ENCODE results near the gene CHST8. TPM values are rescaled to one million over a fixed set of nuclear protein-coding genes. Genes with fewer than 3 reads are reported as not detected.

The CHST8 gene
- total RNA-seq, 1 experiment from 2014 or later: not detected

GRCh38 chr19:33777351-33777750 lies 155.6 kb downstream of the CHST8 start:
- no TSS peak for BruUV-seq (replicated peaks)
- no peaks in the 10 kb centered on the region for H3K36me3 Mint-ChIP-seq (ENCODE audit: insufficient read depth, unreplicated experiment)
- peaks cover 6% of the 10 kb centered on the region for H3K4me1 Mint-ChIP-seq (ENCODE audit: insufficient read depth, unreplicated experiment)
- TF ChIP-seq CTCF (IDR thresholded peaks at IDR 0.05; ENCODE audit: unreplicated experiment): no peak
- H3K9me3 Mint-ChIP-seq (ENCODE audit: unreplicated experiment): no peaks in the 10 kb centered on the region
- intact Hi-C loops (cut with micrococcal nuclease): loop anchor here (5.0 kb wide), 1 partner anchor 370 kb away; no protein-coding TSS in a partner anchor
- no peak for DNase-seq (ENCODE audit: unreplicated experiment)
- no peak overlapping the region for H3K27ac Mint-ChIP-seq (ENCODE audit: low read depth, unreplicated experiment)
- H3K4me3 Mint-ChIP-seq (ENCODE audit: unreplicated experiment): no peak overlapping the region
- peaks cover 32% of the 10 kb centered on the region for H3K27me3 Mint-ChIP-seq (ENCODE audit: insufficient read depth, unreplicated experiment)
- POLR2A ChIA-PET: interaction anchor here (1.0 kb wide), 1 partner anchor 319 kb away, joined by 4 read pairs; no protein-coding TSS in a partner anchor
- CTCF ChIA-PET: interaction anchor here (0.6 to 5.1 kb wide), 81 partner anchors 7 to 934 kb away, joined by 3 to 129 read pairs (median 5); partner anchors contain the start of gene KCTD15

DNA sequence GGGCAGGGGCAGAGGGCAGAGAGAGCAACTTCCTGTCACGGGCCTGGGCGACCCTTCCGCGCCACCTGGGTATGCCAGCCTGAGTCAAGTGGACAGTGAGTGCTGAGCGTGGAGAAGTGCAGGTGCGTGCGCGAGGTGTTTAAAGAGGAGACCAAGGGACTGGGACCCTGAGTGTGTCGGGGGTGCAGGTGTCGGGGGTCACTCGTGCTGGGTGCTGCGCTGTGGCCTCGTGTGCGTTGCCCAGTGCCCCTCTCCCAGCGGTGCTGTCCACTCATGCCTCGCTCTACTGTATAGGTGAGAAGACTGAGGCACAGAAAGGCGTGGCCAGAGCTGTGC lies 156.0 kb downstream of the CHST8 start:
- no peaks in the 10 kb centered on the region for H3K36me3 Mint-ChIP-seq (ENCODE audit: insufficient read depth, unreplicated experiment)
- DNase-seq (ENCODE audit: unreplicated experiment): no peak
- no peak for TF ChIP-seq CTCF (IDR thresholded peaks at IDR 0.05; ENCODE audit: unreplicated experiment)
- intact Hi-C loops (cut with micrococcal nuclease): loop anchor here (1.0 to 5.0 kb wide), 3 partner anchors 221 to 370 kb away; no protein-coding TSS in a partner anchor
- peaks cover 36% of the 10 kb centered on the region for H3K27me3 Mint-ChIP-seq (ENCODE audit: insufficient read depth, unreplicated experiment)
- ChIA-PET CTCF (interaction anchor here (0.6 to 5.1 kb wide), 86 partner anchors 8 to 934 kb away, joined by 3 to 129 read pairs (median 5); partner anchors contain the start of gene KCTD15), POLR2A (interaction anchor here (0.6 to 1.1 kb wide), 3 partner anchors 17 to 339 kb away, joined by 3 to 4 read pairs (median 4); no protein-coding TSS in a partner anchor)
- no TSS peak for BruUV-seq (replicated peaks)
- H3K27ac Mint-ChIP-seq (ENCODE audit: low read depth, unreplicated experiment): no peak overlapping the region
- no peak overlapping the region for H3K4me3 Mint-ChIP-seq (ENCODE audit: unreplicated experiment)
- H3K4me1 Mint-ChIP-seq (ENCODE audit: insufficient read depth, unreplicated experiment): peaks cover 6% of the 10 kb centered on the region
- no peaks in the 10 kb centered on the region for H3K9me3 Mint-ChIP-seq (ENCODE audit: unreplicated experiment)

DNA sequence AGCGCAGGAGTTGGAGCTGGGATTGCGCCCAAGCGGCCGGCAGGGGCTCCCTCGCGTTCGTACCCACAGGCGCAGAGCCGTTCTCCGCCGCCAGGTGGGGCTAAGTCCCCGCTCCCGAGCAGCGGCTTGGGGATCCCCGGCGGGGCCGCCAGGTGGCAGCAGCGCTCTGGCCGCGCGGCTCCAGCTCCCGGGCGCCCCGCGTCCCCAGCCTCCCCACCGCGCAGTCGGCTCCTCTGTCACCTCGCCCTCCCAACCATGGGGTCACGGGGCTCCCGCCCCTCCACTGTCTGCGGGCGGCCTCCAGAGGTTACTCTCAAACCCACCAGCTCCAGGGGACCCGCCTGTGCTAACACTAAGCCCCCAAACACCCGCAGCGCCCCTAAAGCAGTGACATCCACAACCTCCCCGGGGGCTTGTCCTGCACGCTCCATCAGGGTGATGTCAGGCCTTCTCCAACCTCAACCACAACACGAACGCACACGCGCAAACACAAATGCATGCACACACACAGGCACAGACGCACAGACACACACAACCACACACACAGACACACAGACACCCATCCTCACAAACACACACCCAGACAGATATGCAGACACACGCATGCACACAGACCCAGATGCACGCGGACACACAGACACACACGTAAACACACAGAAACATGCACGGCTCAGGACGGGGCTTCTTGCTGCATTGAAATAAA lies 156.5 kb downstream of the CHST8 start:
- intact Hi-C loops (cut with micrococcal nuclease): loop anchor here (1.0 to 5.0 kb wide), 3 partner anchors 220 to 369 kb away; no protein-coding TSS in a partner anchor
- peak; percentile 74 for DNase-seq (ENCODE audit: unreplicated experiment)
- Mint-ChIP-seq H3K4me3 (ENCODE audit: unreplicated experiment) (peak overlapping the region; percentile 4), H3K4me1 (ENCODE audit: insufficient read depth, unreplicated experiment) (peaks cover 6% of the 10 kb centered on the region), H3K27ac (ENCODE audit: low read depth, unreplicated experiment) (no peak overlapping the region), H3K36me3 (ENCODE audit: insufficient read depth, unreplicated experiment) (no peaks in the 10 kb centered on the region), H3K9me3 (ENCODE audit: unreplicated experiment) (no peaks in the 10 kb centered on the region), H3K27me3 (ENCODE audit: insufficient read depth, unreplicated experiment) (peaks cover 39% of the 10 kb centered on the region)
- BruUV-seq (replicated peaks): no TSS peak
- POLR2A ChIA-PET: interaction anchor here (0.6 to 1.1 kb wide), 3 partner anchors 17 to 339 kb away, joined by 3 to 4 read pairs (median 4); no protein-coding TSS in a partner anchor
- CTCF ChIA-PET: interaction anchor here (0.6 to 5.1 kb wide), 87 partner anchors 8 to 934 kb away, joined by 3 to 129 read pairs (median 4); partner anchors contain the start of gene KCTD15
- peak; percentile 100 for TF ChIP-seq CTCF (IDR thresholded peaks at IDR 0.05; ENCODE audit: unreplicated experiment)

DNA sequence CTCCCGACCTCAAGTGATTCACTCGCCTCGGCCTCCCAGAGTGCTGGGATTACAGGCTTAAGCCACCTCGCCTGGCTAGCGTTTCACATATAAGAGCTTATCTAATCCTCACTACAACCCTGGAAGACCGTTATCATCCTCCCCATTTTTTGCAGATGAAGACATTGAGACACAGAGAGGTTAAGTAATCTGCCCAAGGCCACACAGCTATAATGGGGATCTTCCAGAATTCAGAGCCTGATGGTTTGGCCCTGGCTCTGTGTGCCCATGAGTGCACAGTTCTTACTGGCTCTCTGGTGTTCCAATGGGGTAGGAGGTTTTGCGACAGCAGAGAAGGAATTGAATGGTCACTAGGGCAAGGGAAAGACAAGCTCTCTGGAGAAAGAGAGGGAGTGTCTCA lies 158.1 kb downstream of the CHST8 start:
- Mint-ChIP-seq H3K4me1 (ENCODE audit: insufficient read depth, unreplicated experiment) (peaks cover 6% of the 10 kb centered on the region), H3K9me3 (ENCODE audit: unreplicated experiment) (no peaks in the 10 kb centered on the region), H3K36me3 (ENCODE audit: insufficient read depth, unreplicated experiment) (no peaks in the 10 kb centered on the region), H3K27me3 (ENCODE audit: insufficient read depth, unreplicated experiment) (peaks cover 39% of the 10 kb centered on the region), H3K4me3 (ENCODE audit: unreplicated experiment) (no peak overlapping the region), H3K27ac (ENCODE audit: low read depth, unreplicated experiment) (no peak overlapping the region)
- TF ChIP-seq CTCF (IDR thresholded peaks at IDR 0.05; ENCODE audit: unreplicated experiment): no peak
- CTCF ChIA-PET: interaction anchor here (0.6 to 5.1 kb wide), 15 partner anchors 14 to 933 kb away, joined by 3 to 129 read pairs (median 7); partner anchors contain the start of gene KCTD15
- no TSS peak for BruUV-seq (replicated peaks)
- DNase-seq (ENCODE audit: unreplicated experiment): no peak
- POLR2A ChIA-PET: no interaction called here
- intact Hi-C loops (cut with micrococcal nuclease): loop anchor here (5.0 kb wide), 1 partner anchor 367 kb away; no protein-coding TSS in a partner anchor
